Dedifferentiated amniotic fluid mesenchymal stem cell (primary cell): ENCODE results near the gene DEFB124.

Experiments
- DNase-seq: peaks from one replicate; pipeline ENCODE4 v3.0.0-alpha.2; 2016; ENCODE audit errors: extremely low spot score

The DEFB124 gene

GRCh38 chr20:31425797-31426196 is 49.1 kb downstream of the DEFB124 start:
- DNase-seq, result no peak

- no peak for DNase-seq
These were observed 56.6 kb downstream of the DEFB124 start for GRCh38 chr20:31418307-31418706.

GRCh38 chr20:31415653-31416052 is 59.3 kb downstream of the DEFB124 start:
- DNase-seq, result no peak
